Fibroblast of pulmonary artery (primary cell): ENCODE measurements around the gene ENOSF1.
A peak's percentile ranks its signal among the peaks of the same experiment; 100 is the strongest.
"Not testable (repeated sequence)": the region's sequence is repeated elsewhere in the genome, so short reads cannot be mapped to it uniquely, and the experiment has no call there.

Experiments
- DNase-seq: peaks from one replicate; pipeline ENCODE4 v3.0.0-alpha.2; 2010; ENCODE audit warnings: low read depth
- H3K4me3 ChIP-seq: replicated peaks from 2 replicates; pipeline ENCODE4 v1.5.1; 2011; ENCODE audit warnings: low read depth, mild to moderate bottlenecking, control low read depth, low read length, moderate library complexity
- CTCF ChIP-seq: IDR thresholded peaks from 2 replicates; pipeline ENCODE4 v1.5.1; 2011; ENCODE audit warnings: mild to moderate bottlenecking, control low read depth, low read length, inconsistent platforms; ENCODE audit errors: missing control alignments

The ENOSF1 gene

GRCh38 chr18:712401-713134 lies at the start of gene ENOSF1:
TSS of gene ENOSF1 (minus strand) at chr18:712630. CDS start at chr18:712587, 43 bp downstream.
- peak within 1 kb of the TSS; percentile 91 for H3K4me3 ChIP-seq
- peak; percentile 57 for TF ChIP-seq CTCF
- peak; percentile 86 for DNase-seq

- DNase-seq, H3K4me3 ChIP-seq: not testable (repeated sequence)
These were observed 47.4 kb upstream of the ENOSF1 start for GRCh38 chr18:759864-760263.

GRCh38 chr18:755506-755905 lies 43.1 kb upstream of the ENOSF1 start:
- no peak for TF ChIP-seq CTCF
- no peak overlapping the region for H3K4me3 ChIP-seq
- DNase-seq: no peak

GRCh38 chr18:754656-755055 lies 42.2 kb upstream of the ENOSF1 start:
- DNase-seq: no peak
- TF ChIP-seq CTCF: no peak
- no peak overlapping the region for H3K4me3 ChIP-seq

- TF ChIP-seq CTCF: no peak
- no peak for DNase-seq
- H3K4me3 ChIP-seq: no peak overlapping the region
These were observed 38.0 kb upstream of the ENOSF1 start for GRCh38 chr18:750456-750855.

- no peak for TF ChIP-seq CTCF
- H3K4me3 ChIP-seq: no peak overlapping the region
- no peak for DNase-seq
These were observed 32.6 kb upstream of the ENOSF1 start for GRCh38 chr18:744832-745597.

- peak; percentile 71 for TF ChIP-seq CTCF
- peak; percentile 77 for DNase-seq
- no peak overlapping the region for H3K4me3 ChIP-seq
These were observed 29.6 kb upstream of the ENOSF1 start for GRCh38 chr18:741931-742512.
